Measurements from ENCODE around the gene AKAP1. TPM values are rescaled to one million over a fixed set of nuclear protein-coding genes. Genes with fewer than 3 reads are reported as not detected.

The AKAP1 gene
- total and polyA plus RNA-seq, 7 donors = 42.3 to 231 (median 95.5) TPM

DNA sequence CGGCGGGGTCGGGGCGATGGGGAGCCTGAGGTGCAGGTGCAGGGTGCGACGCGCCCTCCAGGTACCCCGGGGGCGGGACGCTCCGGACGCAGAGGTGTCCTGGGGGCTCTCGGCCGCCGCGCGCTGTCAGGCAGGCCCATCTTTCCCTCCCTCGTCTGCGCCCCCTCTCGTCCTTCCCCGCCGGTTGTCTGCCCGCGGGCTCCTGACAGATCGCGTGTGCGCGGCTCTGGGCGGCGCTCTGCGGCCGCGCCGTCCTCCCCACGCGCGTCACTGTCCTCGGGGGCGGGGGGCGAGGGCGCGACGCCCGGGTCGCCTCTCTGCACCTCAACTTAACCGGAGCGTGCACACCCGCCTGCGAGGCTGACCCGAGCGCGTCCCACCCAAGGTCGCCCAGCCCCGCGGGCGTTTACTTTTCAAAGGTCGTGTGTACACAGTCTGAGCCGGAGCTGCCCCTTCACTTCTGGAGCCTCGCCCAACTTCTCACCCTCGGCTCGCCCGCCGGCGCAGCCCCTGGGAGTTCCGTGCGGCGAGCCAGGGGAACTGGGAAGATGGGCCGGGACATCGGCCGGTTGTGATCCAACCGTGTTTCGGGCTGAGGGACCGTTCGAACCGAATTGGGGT, 512 bp downstream of the AKAP1 start:
- WGBS, 3 donors = 0 to 1% (median 0%) methylated on average over 26 to 75 of the region's 75 CpGs
- H3K9me3 ChIP-seq = no peaks in the 10 kb centered on the region
- H3K27me3 ChIP-seq (ENCODE audit: insufficient read depth in 3 of 3, low read length in 2 of 3) = no peaks in the 10 kb centered on the region
- no peak for TF ChIP-seq CTCF (IDR thresholded peaks at IDR 0.05)
- DNase-seq (peak; percentile 58 to 83), ATAC-seq (peak; percentile 49 to 66 (median 62))
- H3K27ac ChIP-seq = peak overlapping the region; percentile 95
- H3K36me3 ChIP-seq (ENCODE audit: insufficient read depth in 1 of 2, low read depth in 1 of 2) = no peaks in the 10 kb centered on the region
- peaks cover 44% of the 10 kb centered on the region for H3K4me1 ChIP-seq
- H3K4me3 ChIP-seq = peak overlapping the region; percentile 80
- intact Hi-C loops (cut with DNase I) = no loop called here

DNA sequence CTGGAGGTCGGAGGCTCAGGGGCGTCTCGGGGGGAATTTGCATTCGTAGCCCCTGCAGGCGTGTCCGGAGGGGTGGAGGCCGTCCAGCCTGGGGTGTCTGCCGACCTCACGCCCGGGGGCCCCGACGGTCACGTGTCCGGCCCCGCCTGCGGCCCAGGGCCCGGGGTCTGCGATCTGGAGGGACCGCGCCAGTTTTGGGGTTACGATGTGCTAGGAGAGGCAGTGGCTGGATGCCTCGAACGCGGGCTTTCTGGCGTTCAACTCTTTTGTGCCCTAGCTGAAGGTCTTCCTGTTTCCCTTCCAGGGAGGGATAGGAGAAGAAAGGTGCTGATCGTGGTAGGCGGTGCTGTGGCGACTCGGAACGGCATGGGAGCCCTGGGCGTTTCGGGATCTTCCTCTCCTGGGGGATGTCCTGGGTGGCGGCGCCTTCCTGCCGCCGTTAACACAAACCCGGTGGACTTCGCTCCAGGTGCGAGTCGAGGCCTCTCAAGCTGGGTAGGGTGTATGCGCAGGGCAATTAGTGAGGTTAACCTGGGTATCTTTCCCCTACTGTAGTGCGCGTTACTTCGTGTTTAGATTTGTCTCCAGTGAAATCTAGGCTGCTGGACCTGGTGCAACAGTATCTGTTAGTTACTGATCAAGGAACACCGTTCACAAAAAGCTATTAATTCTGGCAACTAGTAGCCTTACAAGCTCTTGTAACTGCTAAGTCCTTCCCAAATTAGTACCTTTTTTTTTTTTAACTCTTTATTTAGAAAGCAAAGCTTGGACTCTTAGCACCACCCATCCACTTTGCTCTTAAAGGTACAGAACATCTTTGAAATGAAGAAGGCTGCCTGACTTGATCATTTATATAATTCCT, 1.3 kb downstream of the AKAP1 start:
- H3K9me3 ChIP-seq = no peaks in the 10 kb centered on the region
- ATAC-seq (peak in 2 of 4 donors; percentile 4 to 13), DNase-seq (peak in 1 of 2 donors; percentile 64)
- WGBS, 3 donors = 1% methylated on average over 39 to 45 of the region's 45 CpGs
- peaks cover 49% of the 10 kb centered on the region for H3K4me1 ChIP-seq
- peak overlapping the region; percentile 95 for H3K27ac ChIP-seq
- H3K36me3 ChIP-seq (ENCODE audit: insufficient read depth in 1 of 2, low read depth in 1 of 2) = no peaks in the 10 kb centered on the region
- H3K27me3 ChIP-seq (ENCODE audit: insufficient read depth in 3 of 3, low read length in 2 of 3) = no peaks in the 10 kb centered on the region
- intact Hi-C loops (cut with DNase I) = no loop called here
- no peak for TF ChIP-seq CTCF (IDR thresholded peaks at IDR 0.05)
- H3K4me3 ChIP-seq = peak overlapping the region; percentile 80

DNA sequence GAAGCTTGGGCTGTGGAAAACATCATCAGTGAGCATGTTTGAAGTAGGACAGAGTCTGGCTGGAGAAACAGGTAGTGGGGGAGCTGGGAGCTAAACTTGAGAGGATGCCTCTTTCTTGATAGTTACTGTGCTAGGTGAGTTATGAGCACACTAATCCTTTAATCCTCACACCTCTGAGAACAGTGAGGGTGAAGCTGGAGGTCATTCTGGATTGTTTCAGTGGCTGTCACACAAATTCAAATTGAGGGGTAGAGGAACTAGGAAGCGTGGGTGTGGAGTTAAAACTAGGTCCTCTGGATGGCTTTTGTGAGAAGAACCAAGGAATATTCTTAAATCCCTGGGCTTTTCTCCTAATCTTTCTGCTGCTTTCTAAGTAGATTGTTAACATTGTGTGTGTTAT, 3.3 kb downstream of the AKAP1 start:
- no peak for ATAC-seq
- no peak for TF ChIP-seq CTCF (IDR thresholded peaks at IDR 0.05)
- no peak for DNase-seq
- Histone ChIP-seq H3K9me3 (no peaks in the 10 kb centered on the region), H3K27ac (peak overlapping the region; percentile 95), H3K4me1 (peaks cover 69% of the 10 kb centered on the region), H3K36me3 (ENCODE audit: insufficient read depth in 1 of 2, low read depth in 1 of 2) (no peaks in the 10 kb centered on the region), H3K27me3 (ENCODE audit: insufficient read depth in 3 of 3, low read length in 2 of 3) (no peaks in the 10 kb centered on the region), H3K4me3 (no peak overlapping the region)
- 39 to 70% (median 66%) methylated on average over 1 of the region's 1 CpG for WGBS, 3 donors
- intact Hi-C loops (cut with DNase I) = no loop called here

DNA sequence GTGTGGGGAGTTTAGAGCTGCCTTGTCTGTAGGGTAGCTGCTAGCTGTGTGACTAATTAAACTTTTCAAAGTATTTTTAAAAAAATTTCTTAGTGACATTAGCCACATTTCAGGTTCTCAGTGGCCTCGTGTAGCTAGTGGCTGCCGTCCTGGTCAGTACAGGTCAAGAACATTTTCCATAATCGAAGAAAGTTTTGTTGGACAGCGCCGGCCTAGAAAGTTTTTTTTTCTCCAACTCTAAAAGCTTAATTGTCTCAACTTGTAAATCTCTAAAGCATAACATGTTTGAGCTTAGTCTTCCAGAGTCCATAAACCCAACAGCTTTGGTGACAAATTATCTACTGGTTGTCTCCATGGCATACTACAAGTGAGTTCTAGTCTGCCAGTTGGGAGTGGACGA, 4.3 kb downstream of the AKAP1 start:
- no peak overlapping the region for H3K4me3 ChIP-seq
- 49 to 66% (median 50%) methylated on average over 6 of the region's 6 CpGs for WGBS, 3 donors
- ATAC-seq = no peak
- intact Hi-C loops (cut with DNase I) = no loop called here
- no peaks in the 10 kb centered on the region for H3K36me3 ChIP-seq (ENCODE audit: insufficient read depth in 1 of 2, low read depth in 1 of 2)
- H3K4me1 ChIP-seq = peaks cover 76% of the 10 kb centered on the region
- DNase-seq = no peak
- H3K27ac ChIP-seq = peak overlapping the region; percentile 95
- H3K27me3 ChIP-seq (ENCODE audit: insufficient read depth in 3 of 3, low read length in 2 of 3) = no peaks in the 10 kb centered on the region
- TF ChIP-seq CTCF (IDR thresholded peaks at IDR 0.05) = no peak
- no peaks in the 10 kb centered on the region for H3K9me3 ChIP-seq

All from psoas muscle (tissue), 8 donors.